Upper lobe of left lung (tissue), 6 donors: ENCODE data around the gene RGS17. TPM values are rescaled to one million over a fixed set of nuclear protein-coding genes. Genes with fewer than 3 reads are reported as not detected.

Source experiments
- ATAC-seq, 2 donors: fragments of 200-7000 bp; cut with Tn5 transposase; one replicate each; pipeline ENCODE4 v1.9.1; 2022; ENCODE audit warnings: mild to moderate bottlenecking in 2 of 2, moderate library complexity in 2 of 2; ENCODE audit not compliant: low FRiP score in 2 of 2
- DNase-seq, 2 donors: peaks; one replicate each; pipeline ENCODE4 v3.0.0-alpha.2; 2019 to 2020
- H3K27ac ChIP-seq, 4 donors: fragments of 200-600 bp; sonication (generic); one replicate each; pipeline ENCODE4 v1.5.1; 2016 to 2019
- H3K27me3 ChIP-seq, 4 donors: fragments of 200-600 bp; sonication (generic); one replicate each; pipeline ENCODE4 v1.5.1; 2017 to 2019
- H3K36me3 ChIP-seq, 4 donors: fragments of 200-600 bp; sonication (generic); one replicate each; pipeline ENCODE4 v1.5.1; 2016 to 2019
- H3K4me1 ChIP-seq, 4 donors: fragments of 200-600 bp; sonication (generic); one replicate each; pipeline ENCODE4 v1.5.1; 2018 to 2019
- H3K4me3 ChIP-seq, 4 donors: fragments of 200-600 bp; sonication (generic); one replicate each; pipeline ENCODE4 v1.5.1; 2017 to 2019; ENCODE audit warnings: mild to moderate bottlenecking in 2 of 4, moderate library complexity in 1 of 4
- H3K9me3 ChIP-seq, 4 donors: fragments of 200-600 bp; sonication (generic); one replicate each; pipeline ENCODE4 v1.5.1; 2018 to 2019
- CTCF ChIP-seq, 6 experiments: fragments of 450-650 bp in 4 of 6; fragments of 200-600 bp in 2 of 6; sonication (generic) in 2 of 6; IDR thresholded peaks; one replicate each; pipeline ENCODE4 v1.5.1; 2016 to 2019; ENCODE audit warnings: antibody characterized with exemption in 6 of 6
- EP300 ChIP-seq, 4 donors: sonication (generic); formaldehyde crosslinking; IDR thresholded peaks; one replicate each; pipeline ENCODE4 v1.5.1; 2017; ENCODE audit warnings: antibody characterized with exemption in 4 of 4, control low read depth in 2 of 4
- POLR2A ChIP-seq, 4 donors: fragments of 450-650 bp; IDR thresholded peaks; one replicate each; pipeline ENCODE4 v1.5.1; 2016 to 2017; ENCODE audit warnings: antibody characterized with exemption in 4 of 4, mild to moderate bottlenecking in 2 of 4
- POLR2AphosphoS5 ChIP-seq, 2 donors: sonication (generic); formaldehyde crosslinking; IDR thresholded peaks; one replicate each; pipeline ENCODE4 v1.5.1; 2017; ENCODE audit warnings: antibody characterized with exemption in 2 of 2
- WGBS, 2 donors: methylation state at CpG; one replicate each; pipeline ENCODE4 v1.1.5; 2017 to 2018; 5-methylcytosine and 5-hydroxymethylcytosine counted together
- total RNA-seq, 6 donors: library from RNA; depleted of rRNA in 4 of 6; stranded (reverse); fragments of >200 nt in 4 of 6; gene quantifications; one replicate each; pipeline versions ENCODE4 v1.1.0 to v1.2.1, GENCODE V29; 2016 to 2021
- donor health status: DM: no; HTN: no; CAD: no; lungs with moderate emphysema.
- donor health status: DM: no; HTN: yes; CAD: no; lungs with severe emphysema.

RGS17 gene
- total RNA-seq, 6 donors from 2014 or later = 0.15 to 0.49 (median 0.28) TPM; not detected in 2

DNA sequence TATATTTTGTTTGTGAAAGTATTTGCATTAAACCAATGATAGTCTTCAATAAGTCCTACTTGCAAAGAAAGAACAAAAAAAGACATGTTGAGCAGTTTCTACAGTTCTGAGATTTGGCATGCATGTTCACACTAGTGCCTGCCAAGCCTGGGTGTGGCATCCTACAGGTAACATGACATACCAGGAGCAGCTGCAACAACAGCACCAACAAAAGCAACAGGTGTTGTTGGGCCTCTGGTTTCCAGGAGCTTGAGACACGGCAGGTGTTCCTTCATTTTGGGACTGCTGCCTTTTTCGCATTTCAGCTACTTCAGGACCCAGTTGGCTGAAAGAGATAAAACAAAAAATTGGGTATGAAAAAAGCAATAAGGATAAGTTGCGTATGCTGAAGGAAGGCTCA, 87.4 kb downstream of the RGS17 start:
- no peak for TF ChIP-seq CTCF (IDR thresholded peaks at IDR 0.05)
- no peak for TF ChIP-seq POLR2A (IDR thresholded peaks at IDR 0.05)
- no peak for TF ChIP-seq EP300 (IDR thresholded peaks at IDR 0.05)
- TF ChIP-seq POLR2AphosphoS5 (IDR thresholded peaks at IDR 0.05) = no peak
- Histone ChIP-seq H3K4me1 (no peaks in the 10 kb centered on the region), H3K36me3 (no peaks in the 10 kb centered on the region), H3K27ac (no peak overlapping the region), H3K4me3 (no peak overlapping the region), H3K9me3 (no peaks in the 10 kb centered on the region), H3K27me3 (no peaks in the 10 kb centered on the region)
- DNase-seq = no peak
- 91 to 99% methylated on average over 3 of the region's 3 CpGs for WGBS, 2 donors
- ATAC-seq = no peak

DNA sequence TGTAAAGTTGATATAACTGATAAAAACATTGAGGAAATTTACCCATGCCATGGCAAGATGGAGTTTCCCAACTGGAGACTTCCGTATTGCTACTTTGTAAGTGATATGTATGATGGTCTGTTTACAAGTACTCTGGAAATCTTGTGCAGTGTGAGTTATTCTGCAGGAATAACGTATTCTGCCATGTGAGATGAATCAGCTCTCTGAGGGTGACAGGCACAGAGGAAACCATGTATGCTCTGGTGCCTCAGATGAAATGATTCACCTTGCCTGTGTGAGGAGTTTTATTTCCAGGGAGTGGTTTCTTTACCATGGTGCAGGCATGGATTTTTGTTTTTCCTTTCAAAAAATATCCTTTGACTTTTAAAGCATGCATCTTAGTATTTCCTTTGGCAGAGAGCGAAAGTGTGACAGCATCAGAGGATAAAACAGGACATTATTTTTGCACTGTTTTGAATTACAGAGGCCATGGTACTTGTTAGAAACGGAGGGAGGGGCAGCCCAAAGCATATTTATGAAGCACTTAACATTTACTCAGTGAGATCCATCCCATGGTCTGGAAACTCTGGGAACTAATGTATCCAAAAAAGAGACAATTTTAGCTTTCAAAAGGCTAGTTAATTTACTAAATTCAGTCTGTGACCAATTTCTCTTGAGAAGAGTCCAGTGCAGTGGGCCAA, 92.6 kb downstream of the RGS17 start:
- WGBS, 2 donors = 74 to 77% methylated on average over 4 of the region's 4 CpGs
- Histone ChIP-seq H3K9me3 (no peaks in the 10 kb centered on the region), H3K4me1 (no peaks in the 10 kb centered on the region), H3K36me3 (no peaks in the 10 kb centered on the region), H3K4me3 (no peak overlapping the region), H3K27ac (no peak overlapping the region), H3K27me3 (no peaks in the 10 kb centered on the region)
- ATAC-seq (no peak), DNase-seq (no peak)
- TF ChIP-seq CTCF (IDR thresholded peaks at IDR 0.05) = no peak
- TF ChIP-seq EP300 (IDR thresholded peaks at IDR 0.05) = no peak
- no peak for TF ChIP-seq POLR2AphosphoS5 (IDR thresholded peaks at IDR 0.05)
- TF ChIP-seq POLR2A (IDR thresholded peaks at IDR 0.05) = no peak

DNA sequence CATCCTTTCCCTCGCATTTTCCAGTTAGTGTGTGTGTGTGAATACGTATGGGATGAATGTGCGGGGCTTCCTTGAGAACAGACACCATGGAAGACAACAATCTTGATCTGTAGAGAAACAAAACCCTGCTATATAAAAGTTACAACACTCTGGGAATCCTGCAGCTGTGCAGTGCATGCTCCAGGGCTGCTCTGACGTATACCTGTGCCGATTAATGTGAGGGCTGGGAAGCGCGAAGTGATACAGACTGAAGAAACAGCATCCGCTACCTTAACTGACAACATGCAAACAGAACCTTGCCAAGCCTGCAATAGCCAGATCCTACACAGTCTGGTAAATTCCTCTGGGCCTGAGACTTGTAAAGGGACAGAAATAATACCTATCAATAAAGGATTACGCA, 96.9 kb downstream of the RGS17 start:
- DNase-seq (no peak), ATAC-seq (no peak)
- H3K27me3 ChIP-seq = no peaks in the 10 kb centered on the region
- 92 to 95% methylated on average over 9 of the region's 9 CpGs for WGBS, 2 donors
- peaks cover 0 to 3% (median 0%) of the 10 kb centered on the region in 4 donors for H3K4me1 ChIP-seq
- H3K36me3 ChIP-seq = no peaks in the 10 kb centered on the region
- no peaks in the 10 kb centered on the region for H3K9me3 ChIP-seq
- TF ChIP-seq POLR2AphosphoS5 (IDR thresholded peaks at IDR 0.05) (no peak), POLR2A (IDR thresholded peaks at IDR 0.05) (no peak), EP300 (IDR thresholded peaks at IDR 0.05) (no peak), CTCF (IDR thresholded peaks at IDR 0.05) (no peak)
- H3K27ac ChIP-seq = no peak overlapping the region
- H3K4me3 ChIP-seq = no peak overlapping the region

GRCh38 chr6:153032255-153032882, 98.7 kb downstream of the RGS17 start:
- Histone ChIP-seq H3K27me3 (no peaks in the 10 kb centered on the region), H3K4me3 (no peak overlapping the region), H3K4me1 (peaks cover 0 to 3% (median 0%) of the 10 kb centered on the region in 4 donors), H3K36me3 (no peaks in the 10 kb centered on the region), H3K27ac (no peak overlapping the region), H3K9me3 (no peaks in the 10 kb centered on the region)
- TF ChIP-seq EP300 (IDR thresholded peaks at IDR 0.05) (no peak), CTCF (IDR thresholded peaks at IDR 0.05) (peak in 4 of 6 experiments; percentile 23 to 47 (median 24))
- WGBS, 2 donors = 68 to 69% methylated on average over 9 of the region's 9 CpGs
- no peak for DNase-seq
- ATAC-seq = peak in 1 of 2 donors; percentile 48
